Inflammatory macrophage (primary cell): ENCODE measurements around the gene F10.
"Not testable (repeated sequence)": the region's sequence is repeated elsewhere in the genome, so short reads cannot be mapped to it uniquely, and the experiment has no call there.

Source experiments
- DNase-seq, 2 donors: peaks; one replicate each; pipeline ENCODE4 v3.0.0-alpha.2; 2020 to 2022

The F10 gene

GRCh38 chr13:113155201-113155600 lies 32.6 kb downstream of the F10 start:
- no peak for DNase-seq

GRCh38 chr13:113155982-113156655 lies 33.5 kb downstream of the F10 start:
- no peak for DNase-seq

GRCh38 chr13:113157206-113157928 lies 34.8 kb downstream of the F10 start:
- DNase-seq, result no peak

GRCh38 chr13:113157929-113158747 lies 35.5 kb downstream of the F10 start, which contains the start of gene PROZ:
TSS of gene PROZ (plus strand) at chr13:113158648. CDS start at chr13:113158661, 13 bp downstream.
- no peak for DNase-seq

GRCh38 chr13:113158946-113159345 lies 36.3 kb downstream of the F10 start:
- no peak for DNase-seq

- no peak for DNase-seq
These were observed 37.1 kb downstream of the F10 start for GRCh38 chr13:113159701-113160100.

- no peak for DNase-seq
These were observed 38.4 kb downstream of the F10 start for GRCh38 chr13:113160983-113161382.

GRCh38 chr13:113161433-113161832 lies 38.8 kb downstream of the F10 start:
- DNase-seq, result no peak

- not testable (repeated sequence) for DNase-seq
These were observed 39.4 kb downstream of the F10 start for GRCh38 chr13:113161975-113162374.

- no peak for DNase-seq
These were observed 40.4 kb downstream of the F10 start for GRCh38 chr13:113162783-113163685.

GRCh38 chr13:113164492-113164891 lies 41.9 kb downstream of the F10 start:
- DNase-seq, result no peak

- no peak for DNase-seq
These were observed 43.7 kb downstream of the F10 start for GRCh38 chr13:113166266-113166665.

- no peak for DNase-seq
These were observed 44.1 kb downstream of the F10 start for GRCh38 chr13:113166681-113167080.

GRCh38 chr13:113167155-113167554 lies 44.6 kb downstream of the F10 start:
- no peak for DNase-seq

- no peak for DNase-seq
These were observed 45.0 kb downstream of the F10 start for GRCh38 chr13:113167575-113167974.

- no peak for DNase-seq
These were observed 45.6 kb downstream of the F10 start for GRCh38 chr13:113168211-113168610.

GRCh38 chr13:113169277-113170272 lies 47.0 kb downstream of the F10 start:
- DNase-seq, result no peak

GRCh38 chr13:113170511-113170910 lies 47.9 kb downstream of the F10 start:
- DNase-seq, result peak; percentile 26 to 65

GRCh38 chr13:113171250-113172125 lies 48.9 kb downstream of the F10 start:
- DNase-seq, result peak; percentile 26 to 28

- no peak for DNase-seq
These were observed 49.9 kb downstream of the F10 start for GRCh38 chr13:113172419-113172926.
